Neural cell (in vitro differentiated cells): ENCODE results near the gene SMCO4.

Experiments
- CTCF ChIP-seq: fragments of 450-650 bp; IDR thresholded peaks from 2 replicates; pipeline ENCODE4 v1.5.1; 2014; ENCODE audit warnings: antibody characterized with exemption, mild to moderate bottlenecking, moderate library complexity; ENCODE audit not compliant: poor library complexity, severe bottlenecking
- EP300 ChIP-seq: fragments of 450-650 bp; conservative IDR thresholded peaks from 2 replicates; pipeline ENCODE4 v1.6.1; 2014; ENCODE audit warnings: antibody characterized with exemption, mild to moderate bottlenecking, moderate library complexity; ENCODE audit not compliant: poor library complexity, severe bottlenecking
- MXI1 ChIP-seq: fragments of 450-650 bp; conservative IDR thresholded peaks from 2 replicates; pipeline ENCODE4 v1.6.1; 2014; ENCODE audit warnings: antibody characterized with exemption, mild to moderate bottlenecking; ENCODE audit not compliant: poor library complexity, severe bottlenecking
- POLR2AphosphoS5 ChIP-seq: IDR thresholded peaks from 2 replicates; pipeline ENCODE4 v1.6.1; 2012
- RAD21 ChIP-seq: fragments of 450-650 bp; conservative IDR thresholded peaks from 2 replicates; pipeline ENCODE4 v1.6.1; 2014; ENCODE audit warnings: antibody characterized with exemption, mild to moderate bottlenecking, moderate library complexity
- REST ChIP-seq: IDR thresholded peaks from 2 replicates; pipeline ENCODE4 v1.6.1; 2012; ENCODE audit warnings: borderline replicate concordance

- TF ChIP-seq EP300 = no peak
- TF ChIP-seq CTCF = no peak
- TF ChIP-seq MXI1 = no peak
- no peak for TF ChIP-seq POLR2AphosphoS5
- TF ChIP-seq RAD21 = no peak
- no peak for TF ChIP-seq REST
Measured at GRCh38 chr11:93468290-93468689, 74.9 kb downstream of the SMCO4 start.
